HCT116 (cell line): ENCODE measurements around the gene OR2S2. TPM values are rescaled to one million over a fixed set of nuclear protein-coding genes. Genes with fewer than 3 reads are reported as not detected.

Experiments
- ATAC-seq: fragments of 200-7000 bp; cut with Tn5 transposase; 2 replicates; pipeline ENCODE4 v1.9.1; 2020; ENCODE audit warnings: mild to moderate bottlenecking, moderate library complexity
- BruUV-seq: library from RNA; stranded (reverse); fragments of 400-500 nt; replicated peaks from 2 replicates; lab custom pipeline; 2021; lab: Mats Ljungman, UMichigan
- CTCF ChIA-PET: fragments of 300-600 bp; sonication (Branson Sonifier 250); formaldehyde crosslinking; loops from one replicate; lab custom pipeline; 2021; ENCODE audit warnings: antibody characterized with exemption; lab: Charles Lee
- POLR2A ChIA-PET: fragments of 300-600, 350-600 bp; sonication (Branson Sonifier 250); formaldehyde crosslinking; loops from one replicate; lab custom pipeline; 2021; ENCODE audit warnings: antibody characterized with exemption; lab: Charles Lee
- RAD21 ChIA-PET, 2 experiments: fragments of 300-600 bp; sonication (Branson Sonifier 250); formaldehyde crosslinking; loops; one replicate each; lab custom pipeline; 2023; ENCODE audit warnings: low total read pairs in 2 of 2; ENCODE audit not compliant: uncharacterized antibody in 2 of 2, unreplicated experiment in 2 of 2, low non-redundant PET in 1 of 2; lab: Charles Lee
- DNase-seq: peaks from one replicate; pipeline ENCODE4 v3.0.0-alpha.2; 2010; ENCODE audit warnings: low read depth, low spot score
- H2AFZ ChIP-seq: fragments of 200-600 bp; shearing (Covaris generic), sonication (generic); 2 replicates; pipeline ENCODE4 v1.6.1; 2017; ENCODE audit warnings: low read depth, mixed run types, mixed read lengths, antibody characterized with exemption, low read length; ENCODE audit not compliant: poor library complexity, severe bottlenecking
- H3K27ac ChIP-seq: 2 replicates; pipeline ENCODE4 v1.5.1; 2012; ENCODE audit warnings: low read depth, low read length
- H3K27me3 ChIP-seq: fragments of 200-600 bp; sonication (generic); 2 replicates; pipeline ENCODE4 v1.6.1; 2016; ENCODE audit warnings: mixed run types, low read length, mixed read lengths; ENCODE audit not compliant: insufficient read depth
- H3K36me3 ChIP-seq, 2 experiments: fragments of 200-500 bp in 1 of 2; fragments of 200-600 bp in 1 of 2; sonication (Bioruptor generic) in 1 of 2; sonication (generic) in 1 of 2; 2 replicates each; pipeline versions ENCODE4 v1.5.1 to v1.6.1; 2014 to 2016; ENCODE audit warnings: low read length in 2 of 2, inconsistent platforms in 1 of 2, mixed read lengths in 1 of 2, mixed run types in 1 of 2; ENCODE audit not compliant: insufficient read depth in 2 of 2, control insufficient read depth in 1 of 2
- H3K4me1 ChIP-seq, 2 experiments: fragments of 200-600 bp in 1 of 2; sonication (generic) in 1 of 2; 2 replicates each; pipeline versions ENCODE4 v1.5.1 to v1.6.1; 2012 to 2017; ENCODE audit warnings: low read length in 2 of 2, inconsistent platforms in 1 of 2, mild to moderate bottlenecking in 1 of 2, mixed read lengths in 1 of 2, mixed run types in 1 of 2, moderate library complexity in 1 of 2; ENCODE audit not compliant: insufficient read depth in 2 of 2, control insufficient read depth in 1 of 2
- H3K4me2 ChIP-seq: fragments of 200-600 bp; sonication (generic); 2 replicates; pipeline ENCODE4 v1.6.1; 2017; ENCODE audit warnings: mixed run types, low read length, mixed read lengths
- H3K4me3 ChIP-seq, 2 experiments: fragments of 200-600 bp in 1 of 2; sonication (generic) in 1 of 2; replicated peaks in 1 of 2; 2 replicates each; pipeline ENCODE4 v1.5.1; 2011 to 2016; ENCODE audit warnings: low read length in 2 of 2, control low read depth in 1 of 2, low read depth in 1 of 2, mild to moderate bottlenecking in 1 of 2, mixed read lengths in 1 of 2, mixed run types in 1 of 2
- H3K79me2 ChIP-seq: fragments of 200-600 bp; sonication (generic); 2 replicates; pipeline ENCODE4 v1.6.1; 2017; ENCODE audit warnings: mild to moderate bottlenecking, mixed run types, low read length, moderate library complexity, mixed read lengths; ENCODE audit not compliant: insufficient read depth
- H3K9ac ChIP-seq: fragments of 200-600 bp; sonication (generic); 2 replicates; pipeline ENCODE4 v1.6.1; 2016; ENCODE audit warnings: low read length, mixed read lengths
- H3K9me2 ChIP-seq: fragments of 200-600 bp; sonication (generic), shearing (Covaris generic); 2 replicates; pipeline ENCODE4 v1.6.1; 2017; ENCODE audit warnings: mixed run types, mild to moderate bottlenecking, moderate library complexity; ENCODE audit not compliant: insufficient read depth
- H3K9me3 ChIP-seq, 2 experiments: fragments of 200-500 bp in 1 of 2; fragments of 200-600 bp in 1 of 2; sonication (Bioruptor generic) in 1 of 2; sonication (generic) in 1 of 2; 2 replicates each; pipeline ENCODE4 v1.6.1; 2014 to 2017; ENCODE audit warnings: low read length in 2 of 2, mixed read lengths in 2 of 2, inconsistent platforms in 1 of 2, low read depth in 1 of 2, mild to moderate bottlenecking in 1 of 2, mixed run types in 1 of 2, moderate library complexity in 1 of 2; ENCODE audit not compliant: control insufficient read depth in 1 of 2, insufficient read depth in 1 of 2
- H4K20me1 ChIP-seq: fragments of 200-600 bp; sonication (generic), shearing (Covaris generic); 2 replicates; pipeline ENCODE4 v1.6.1; 2017; ENCODE audit warnings: mixed run types, mild to moderate bottlenecking, moderate library complexity; ENCODE audit not compliant: insufficient read depth
- ATF3 ChIP-seq: IDR thresholded peaks from 2 replicates; pipeline ENCODE4 v1.6.1; 2012
- ELF1 ChIP-seq: IDR thresholded peaks from 2 replicates; pipeline ENCODE4 v1.6.1; 2012; ENCODE audit warnings: low read depth, borderline replicate concordance
- EZH2 ChIP-seq: fragments of 200-600 bp; sonication (generic); IDR thresholded peaks from 2 replicates; pipeline ENCODE4 v1.6.1; 2017; ENCODE audit warnings: antibody characterized with exemption, mixed run types
- EZH2phosphoT487 ChIP-seq: fragments of 200-600 bp; IDR thresholded peaks from 2 replicates; pipeline ENCODE4 v1.6.1; 2018; ENCODE audit warnings: antibody characterized with exemption, borderline replicate concordance
- FOSL1 ChIP-seq: IDR thresholded peaks from 2 replicates; pipeline ENCODE4 v1.6.1; 2012; ENCODE audit warnings: low read depth
- JUND ChIP-seq: IDR thresholded peaks from 2 replicates; pipeline ENCODE4 v1.6.1; 2012
- MAX ChIP-seq: IDR thresholded peaks from 2 replicates; pipeline ENCODE4 v1.6.1; 2012
- POLR2AphosphoS5 ChIP-seq: IDR thresholded peaks from 2 replicates; pipeline ENCODE4 v1.6.1; 2011; ENCODE audit warnings: mild to moderate bottlenecking, low read depth, low read length, moderate library complexity
- RAD21 ChIP-seq: IDR thresholded peaks from 2 replicates; pipeline ENCODE4 v1.6.1; 2012; ENCODE audit warnings: low read depth, mild to moderate bottlenecking
- SIN3A ChIP-seq: IDR thresholded peaks from 2 replicates; pipeline ENCODE4 v1.6.1; 2012; ENCODE audit warnings: low read depth
- SRF ChIP-seq: IDR thresholded peaks from 2 replicates; pipeline ENCODE4 v1.6.1; 2012; ENCODE audit warnings: low read depth
- TCF7L2 ChIP-seq: IDR thresholded peaks from 2 replicates; pipeline ENCODE4 v1.7.0; 2011; ENCODE audit warnings: borderline replicate concordance, inconsistent platforms; ENCODE audit not compliant: insufficient read depth, insufficient read length; ENCODE audit errors: extremely low read depth
- YY1 ChIP-seq: IDR thresholded peaks from 2 replicates; pipeline ENCODE4 v1.6.1; 2011; ENCODE audit warnings: low read length, low read depth, moderate library complexity, mild to moderate bottlenecking; ENCODE audit not compliant: insufficient replicate concordance; ENCODE audit errors: extremely low read depth
- intact Hi-C: fragments of 100-400 bp; cut with micrococcal nuclease; formaldehyde crosslinking; loops from 2 replicates; pipeline ENCODE4 v1.10.0; 2022
- total RNA-seq: library from RNA; stranded (reverse); gene quantifications from one replicate; pipeline ENCODE4 v1.2.1, GENCODE V29; 2021; ENCODE audit not compliant: unreplicated experiment
- TF ChIP-seq, protein P1 (sequence below): IDR thresholded peaks from 2 replicates; pipeline ENCODE4 v1.6.1; 2012; ENCODE audit warnings: low read depth

OR2S2 gene
- total RNA-seq, 1 experiment from 2014 or later, result not detected

DNA sequence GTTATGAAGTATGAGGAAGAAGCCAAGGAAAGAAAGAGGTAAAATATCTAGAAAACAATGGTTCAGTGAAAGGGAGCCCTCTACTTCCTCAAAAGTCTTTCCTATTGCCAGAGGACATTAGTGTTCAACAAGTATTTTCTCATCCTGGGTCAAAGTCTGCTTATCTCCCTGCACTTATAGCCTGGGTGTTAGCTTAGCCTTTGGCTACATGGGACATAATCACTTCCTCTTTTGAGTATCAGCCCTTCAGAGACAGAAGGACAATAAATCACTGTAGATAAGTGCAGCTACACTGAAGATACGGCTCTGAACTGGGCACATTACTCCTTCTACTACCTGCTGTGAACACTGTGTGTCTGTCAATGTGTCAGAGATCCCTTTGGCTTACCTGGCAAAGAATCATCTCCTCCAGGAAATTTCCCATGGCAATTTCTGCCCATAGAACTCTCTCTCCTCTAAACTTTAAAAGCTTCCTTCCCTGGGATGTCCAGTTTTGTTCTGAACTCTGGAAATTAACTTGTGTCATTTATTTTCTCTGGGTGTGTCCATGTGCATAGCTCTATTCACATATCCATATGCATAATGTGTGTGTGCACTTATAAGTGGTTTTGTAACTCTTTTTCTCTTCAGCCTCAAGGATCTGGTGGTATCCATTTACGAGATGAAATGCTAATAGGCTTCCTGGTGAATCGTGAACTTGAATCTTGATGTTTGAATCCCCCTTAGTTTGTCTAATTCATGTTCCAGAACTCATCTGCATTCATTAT lies 48.8 kb upstream of the OR2S2 start:
- no peak for TF ChIP-seq JUND
- TF ChIP-seq EZH2, result no peak
- no peak for TF ChIP-seq MAX
- no peak for TF ChIP-seq POLR2AphosphoS5
- Histone ChIP-seq H3K9ac (no peak overlapping the region), H3K36me3 (no peaks in the 10 kb centered on the region), H3K79me2 (no peaks in the 10 kb centered on the region), H2AFZ (no peak overlapping the region), H3K9me3 (peaks cover 0 to 7% of the 10 kb centered on the region in 2 experiments; a peak in 1 of 4 replicates), H3K4me2 (no peak overlapping the region), H3K9me2 (no peaks in the 10 kb centered on the region), H3K4me1 (peaks cover 0 to 9% of the 10 kb centered on the region in 2 experiments; a peak in 2 of 4 replicates), H3K27me3 (no peaks in the 10 kb centered on the region; the same call in 1 of the 2 replicates), H3K27ac (no peak overlapping the region), H3K4me3 (no peak overlapping the region), H4K20me1 (no peaks in the 10 kb centered on the region)
- intact Hi-C loops, result no loop called here
- RAD21 ChIA-PET, result no interaction called here
- ATAC-seq (no peak), DNase-seq (no peak)
- BruUV-seq, result no TSS peak
- POLR2A ChIA-PET, result no interaction called here
- CTCF ChIA-PET, result interaction anchor here (5.1 kb wide), 1 partner anchor 18 kb away, joined by 38 read pairs; no protein-coding TSS in a partner anchor

- RAD21 ChIA-PET, result no interaction called here
- Histone ChIP-seq H3K9me2 (no peaks in the 10 kb centered on the region), H2AFZ (no peak overlapping the region), H3K9ac (no peak overlapping the region), H3K9me3 (peaks cover 0 to 7% of the 10 kb centered on the region in 2 experiments; a peak in 1 of 4 replicates), H3K27me3 (no peaks in the 10 kb centered on the region), H3K36me3 (no peaks in the 10 kb centered on the region), H4K20me1 (no peaks in the 10 kb centered on the region), H3K4me3 (no peak overlapping the region), H3K4me2 (no peak overlapping the region), H3K79me2 (no peaks in the 10 kb centered on the region), H3K4me1 (peaks cover 0 to 9% of the 10 kb centered on the region in 2 experiments; a peak in 2 of 4 replicates), H3K27ac (no peak overlapping the region)
- CTCF ChIA-PET, result interaction anchor here (0.8 kb wide), 1 partner anchor 18 kb away, joined by 3 read pairs; no protein-coding TSS in a partner anchor
- no peak for ATAC-seq
- DNase-seq, result no peak
- no TSS peak for BruUV-seq
- POLR2A ChIA-PET, result no interaction called here
- intact Hi-C loops, result no loop called here
- TF ChIP-seq EZH2phosphoT487 (no peak), ATF3 (no peak), SIN3A (no peak), SRF (no peak), FOSL1 (no peak), YY1 (no peak), TCF7L2 (no peak), ELF1 (no peak), EZH2 (no peak), JUND (no peak), RAD21 (no peak)
- TF ChIP-seq, protein P1, sequence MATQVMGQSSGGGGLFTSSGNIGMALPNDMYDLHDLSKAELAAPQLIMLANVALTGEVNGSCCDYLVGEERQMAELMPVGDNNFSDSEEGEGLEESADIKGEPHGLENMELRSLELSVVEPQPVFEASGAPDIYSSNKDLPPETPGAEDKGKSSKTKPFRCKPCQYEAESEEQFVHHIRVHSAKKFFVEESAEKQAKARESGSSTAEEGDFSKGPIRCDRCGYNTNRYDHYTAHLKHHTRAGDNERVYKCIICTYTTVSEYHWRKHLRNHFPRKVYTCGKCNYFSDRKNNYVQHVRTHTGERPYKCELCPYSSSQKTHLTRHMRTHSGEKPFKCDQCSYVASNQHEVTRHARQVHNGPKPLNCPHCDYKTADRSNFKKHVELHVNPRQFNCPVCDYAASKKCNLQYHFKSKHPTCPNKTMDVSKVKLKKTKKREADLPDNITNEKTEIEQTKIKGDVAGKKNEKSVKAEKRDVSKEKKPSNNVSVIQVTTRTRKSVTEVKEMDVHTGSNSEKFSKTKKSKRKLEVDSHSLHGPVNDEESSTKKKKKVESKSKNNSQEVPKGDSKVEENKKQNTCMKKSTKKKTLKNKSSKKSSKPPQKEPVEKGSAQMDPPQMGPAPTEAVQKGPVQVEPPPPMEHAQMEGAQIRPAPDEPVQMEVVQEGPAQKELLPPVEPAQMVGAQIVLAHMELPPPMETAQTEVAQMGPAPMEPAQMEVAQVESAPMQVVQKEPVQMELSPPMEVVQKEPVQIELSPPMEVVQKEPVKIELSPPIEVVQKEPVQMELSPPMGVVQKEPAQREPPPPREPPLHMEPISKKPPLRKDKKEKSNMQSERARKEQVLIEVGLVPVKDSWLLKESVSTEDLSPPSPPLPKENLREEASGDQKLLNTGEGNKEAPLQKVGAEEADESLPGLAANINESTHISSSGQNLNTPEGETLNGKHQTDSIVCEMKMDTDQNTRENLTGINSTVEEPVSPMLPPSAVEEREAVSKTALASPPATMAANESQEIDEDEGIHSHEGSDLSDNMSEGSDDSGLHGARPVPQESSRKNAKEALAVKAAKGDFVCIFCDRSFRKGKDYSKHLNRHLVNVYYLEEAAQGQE, result no peak
Measured at GRCh38 chr9:36005891-36006290, 47.9 kb upstream of the OR2S2 start.
